Spleen (tissue), 7 donors: ENCODE results near the gene CDC42EP2.

Experiments used
- CTCF ChIP-seq, 11 experiments: fragments of 200-600 bp in 7 of 11; fragments of 450-650 bp in 4 of 11; sonication (generic) in 4 of 11; IDR thresholded peaks in 8 of 11; conservative IDR thresholded peaks in 3 of 11; 1 replicate in 7 of 11; 2 replicates in 4 of 11; pipeline versions ENCODE4 v1.4.0 to v1.8.0; 2016 to 2021; ENCODE audit warnings: antibody characterized with exemption in 11 of 11, inconsistent platforms in 4 of 11, mild to moderate bottlenecking in 1 of 11
- POLR2A ChIP-seq, 3 donors: fragments of 450-650 bp; IDR thresholded peaks; one replicate each; pipeline ENCODE4 v1.5.1; 2017; ENCODE audit warnings: antibody characterized with exemption in 3 of 3, mild to moderate bottlenecking in 1 of 3
- POLR2AphosphoS5 ChIP-seq, 3 donors: sonication (generic); formaldehyde crosslinking; IDR thresholded peaks; one replicate each; pipeline ENCODE4 v1.5.1; 2017; ENCODE audit warnings: antibody characterized with exemption in 3 of 3
- donor health status: DM: no; HTN: no; CAD: no; lungs with moderate emphysema.
- donor health status: DM: no; HTN: no; CAD: no.
- donor health status: DM: no; HTN: no; CAD: no.

GRCh38 chr11:65310215-65310614, 4.5 kb upstream of the CDC42EP2 start:
- TF ChIP-seq POLR2AphosphoS5 (IDR thresholded peaks at IDR 0.05): peak in 2 of 3 donors; percentile 47 to 48
- no peak for TF ChIP-seq POLR2A (IDR thresholded peaks at IDR 0.05)
- no peak for TF ChIP-seq CTCF (IDR thresholded peaks at IDR 0.05 in 8 of 11, conservative IDR thresholded peaks at IDR 0.05 in 3 of 11)
